Loucy (cell line): ENCODE measurements around the gene VEPH1.

Experiments used
- H2AFZ ChIP-seq: fragments of 200-600 bp; sonication (generic); 2 replicates; pipeline ENCODE4 v1.6.0; 2016; ENCODE audit warnings: antibody characterized with exemption, mild to moderate bottlenecking, low read length, moderate library complexity
- H3F3A ChIP-seq: fragments of 200-600 bp; 2 replicates; pipeline ENCODE4 v1.6.0; 2016; ENCODE audit warnings: antibody characterized with exemption, low read depth, mild to moderate bottlenecking
- H3K27me3 ChIP-seq: fragments of 200-600 bp; sonication (generic); 2 replicates; pipeline ENCODE4 v1.6.1; 2014; ENCODE audit warnings: low read length, mild to moderate bottlenecking; ENCODE audit not compliant: insufficient read depth, poor library complexity, severe bottlenecking
- H3K36me3 ChIP-seq: fragments of 200-600 bp; sonication (generic); 2 replicates; pipeline ENCODE4 v1.6.1; 2016; ENCODE audit warnings: low read length; ENCODE audit not compliant: insufficient read depth
- H3K4me1 ChIP-seq: fragments of 200-600 bp; sonication (generic); 2 replicates; pipeline ENCODE4 v1.5.1; 2014; ENCODE audit warnings: low read length, mild to moderate bottlenecking; ENCODE audit not compliant: insufficient read depth, poor library complexity, severe bottlenecking
- H3K4me2 ChIP-seq: fragments of 200-600 bp; sonication (generic); 2 replicates; pipeline ENCODE4 v1.6.0; 2014; ENCODE audit warnings: antibody characterized with exemption, low read length, low read depth, mild to moderate bottlenecking; ENCODE audit not compliant: poor library complexity, severe bottlenecking
- H3K4me3 ChIP-seq: fragments of 200-600 bp; sonication (generic); 2 replicates; pipeline ENCODE4 v1.5.1; 2014; ENCODE audit warnings: low read length, mild to moderate bottlenecking, mixed read lengths; ENCODE audit not compliant: poor library complexity, severe bottlenecking
- H3K79me2 ChIP-seq: fragments of 200-600 bp; sonication (generic); 2 replicates; pipeline ENCODE4 v1.6.1; 2014; ENCODE audit warnings: low read length; ENCODE audit not compliant: insufficient read depth
- H3K9ac ChIP-seq: fragments of 200-600 bp; sonication (generic); 2 replicates; pipeline ENCODE4 v1.6.0; 2014; ENCODE audit warnings: mild to moderate bottlenecking, low read depth, low read length, moderate library complexity; ENCODE audit not compliant: poor library complexity, severe bottlenecking
- H3K9me2 ChIP-seq: fragments of 200-600 bp; sonication (generic); replicated peaks from 2 replicates; pipeline ENCODE4 v1.6.1; 2016; ENCODE audit warnings: low read depth, low read length, mixed read lengths
- H3K9me3 ChIP-seq: fragments of 200-600 bp; sonication (generic); 2 replicates; pipeline ENCODE4 v1.6.1; 2014; ENCODE audit warnings: mild to moderate bottlenecking, antibody characterized with exemption, low read length, low read depth; ENCODE audit not compliant: insufficient read depth
- H4K20me1 ChIP-seq: fragments of 200-600 bp; sonication (generic); 2 replicates; pipeline ENCODE4 v1.6.0; 2014; ENCODE audit warnings: antibody characterized with exemption, low read length, mild to moderate bottlenecking; ENCODE audit not compliant: insufficient read depth, poor library complexity, severe bottlenecking
- EZH2phosphoT487 ChIP-seq: fragments of 200-600 bp; IDR thresholded peaks from 2 replicates; pipeline ENCODE4 v1.6.1; 2018; ENCODE audit warnings: antibody characterized with exemption, mild to moderate bottlenecking, moderate library complexity, borderline replicate concordance
- TF ChIP-seq, protein P1 (sequence below): fragments of 200-600 bp; sonication (generic); conservative IDR thresholded peaks from 2 replicates; pipeline ENCODE4 v1.5.1; 2014; ENCODE audit warnings: mild to moderate bottlenecking, antibody characterized with exemption, low read length

VEPH1 gene

DNA sequence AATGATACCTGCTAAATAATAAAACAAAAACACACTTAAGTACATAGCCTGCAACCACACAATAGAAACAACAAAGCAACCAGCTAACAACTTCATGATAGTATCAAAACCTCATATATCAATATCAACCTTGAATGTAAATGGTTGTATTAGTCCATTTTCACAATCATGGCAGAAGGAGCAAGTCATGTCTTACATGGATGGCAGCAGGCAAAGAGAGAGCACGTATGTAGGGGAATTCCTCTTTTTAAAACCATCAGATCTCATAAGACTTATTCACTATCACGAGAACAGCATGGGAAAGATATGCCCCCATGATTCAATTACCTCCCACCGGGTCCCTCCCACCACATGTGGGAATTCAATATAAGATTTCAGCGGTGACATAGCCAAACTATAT is 111.1 kb downstream of the VEPH1 start:
- Histone ChIP-seq H2AFZ (no peak overlapping the region), H3K36me3 (no peaks in the 10 kb centered on the region), H4K20me1 (no peaks in the 10 kb centered on the region), H3K9me3 (no peaks in the 10 kb centered on the region), H3K27me3 (no peaks in the 10 kb centered on the region), H3K4me3 (no peak overlapping the region), H3K79me2 (no peaks in the 10 kb centered on the region), H3K4me1 (no peaks in the 10 kb centered on the region), H3K4me2 (no peak overlapping the region), H3F3A (no peaks in the 10 kb centered on the region), H3K9me2 (no peaks in the 10 kb centered on the region), H3K9ac (no peak overlapping the region)
- no peak for TF ChIP-seq EZH2phosphoT487
- TF ChIP-seq, protein P1, sequence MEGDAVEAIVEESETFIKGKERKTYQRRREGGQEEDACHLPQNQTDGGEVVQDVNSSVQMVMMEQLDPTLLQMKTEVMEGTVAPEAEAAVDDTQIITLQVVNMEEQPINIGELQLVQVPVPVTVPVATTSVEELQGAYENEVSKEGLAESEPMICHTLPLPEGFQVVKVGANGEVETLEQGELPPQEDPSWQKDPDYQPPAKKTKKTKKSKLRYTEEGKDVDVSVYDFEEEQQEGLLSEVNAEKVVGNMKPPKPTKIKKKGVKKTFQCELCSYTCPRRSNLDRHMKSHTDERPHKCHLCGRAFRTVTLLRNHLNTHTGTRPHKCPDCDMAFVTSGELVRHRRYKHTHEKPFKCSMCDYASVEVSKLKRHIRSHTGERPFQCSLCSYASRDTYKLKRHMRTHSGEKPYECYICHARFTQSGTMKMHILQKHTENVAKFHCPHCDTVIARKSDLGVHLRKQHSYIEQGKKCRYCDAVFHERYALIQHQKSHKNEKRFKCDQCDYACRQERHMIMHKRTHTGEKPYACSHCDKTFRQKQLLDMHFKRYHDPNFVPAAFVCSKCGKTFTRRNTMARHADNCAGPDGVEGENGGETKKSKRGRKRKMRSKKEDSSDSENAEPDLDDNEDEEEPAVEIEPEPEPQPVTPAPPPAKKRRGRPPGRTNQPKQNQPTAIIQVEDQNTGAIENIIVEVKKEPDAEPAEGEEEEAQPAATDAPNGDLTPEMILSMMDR: no peak

DNA sequence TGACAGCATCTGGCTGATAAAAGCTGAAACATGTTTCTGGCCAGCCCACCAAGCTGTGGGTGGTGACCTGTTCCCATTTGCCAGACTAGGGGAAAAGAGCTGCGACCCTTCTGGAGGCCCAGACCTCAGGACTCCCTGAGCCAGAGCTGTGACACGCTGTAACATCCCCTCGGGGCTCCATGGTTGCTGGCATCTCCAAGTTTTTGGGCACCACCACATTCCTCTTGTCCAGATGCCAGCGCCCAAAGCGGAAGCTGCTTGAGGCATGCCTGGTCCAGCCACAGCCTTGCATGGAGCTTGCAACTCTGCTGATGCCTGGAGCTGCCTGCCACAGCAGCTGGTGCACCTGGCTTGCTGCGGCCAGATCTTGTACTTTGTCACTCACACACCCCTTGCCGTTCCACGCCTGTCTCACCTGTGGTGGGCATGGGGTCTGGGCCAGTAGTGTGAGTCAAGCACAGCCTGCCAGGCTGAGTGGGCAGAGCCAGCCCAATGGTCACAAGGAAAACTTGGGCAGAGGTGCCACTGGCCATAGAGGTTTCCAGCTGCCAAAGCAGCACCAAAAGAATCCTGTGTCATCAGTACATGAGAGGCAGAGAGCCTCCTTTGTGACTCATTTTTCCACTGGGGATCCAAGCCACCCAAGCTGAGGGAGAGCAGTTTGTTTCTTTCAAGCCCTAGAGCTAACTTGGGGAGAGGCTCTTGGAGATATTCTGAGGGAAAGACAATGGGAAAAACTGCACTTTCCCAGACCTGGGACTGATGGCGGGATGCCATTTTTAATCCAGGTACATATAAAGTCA is 112.3 kb downstream of the VEPH1 start:
- Histone ChIP-seq H3K4me2 (no peak overlapping the region), H3K4me3 (no peak overlapping the region), H3K36me3 (no peaks in the 10 kb centered on the region), H3F3A (no peaks in the 10 kb centered on the region), H3K27me3 (no peaks in the 10 kb centered on the region), H3K79me2 (no peaks in the 10 kb centered on the region), H3K9ac (no peak overlapping the region), H3K9me2 (no peaks in the 10 kb centered on the region), H3K4me1 (no peaks in the 10 kb centered on the region), H4K20me1 (no peaks in the 10 kb centered on the region), H2AFZ (no peak overlapping the region), H3K9me3 (no peaks in the 10 kb centered on the region)
- no peak for TF ChIP-seq EZH2phosphoT487
- TF ChIP-seq, protein P1: no peak

DNA sequence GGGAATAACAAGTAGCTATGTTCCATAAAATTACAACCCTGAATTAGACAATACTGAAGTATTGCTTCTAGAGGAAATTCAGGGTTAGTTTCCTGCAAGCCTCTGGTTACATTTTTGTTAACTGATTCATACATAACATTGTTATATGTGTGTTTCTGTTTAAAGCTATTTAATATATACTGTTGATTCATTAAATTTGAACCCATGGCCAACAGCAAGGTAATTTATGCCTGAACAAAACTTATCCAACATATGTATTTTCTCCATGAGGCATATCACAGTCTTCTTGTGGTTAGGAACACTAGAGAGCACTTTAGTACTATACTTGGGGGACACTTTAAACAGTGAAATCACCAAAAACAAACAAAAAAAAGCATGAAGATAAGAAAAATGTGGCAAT is 114.2 kb downstream of the VEPH1 start:
- H3K36me3 ChIP-seq: no peaks in the 10 kb centered on the region
- H3K79me2 ChIP-seq: no peaks in the 10 kb centered on the region
- no peaks in the 10 kb centered on the region for H4K20me1 ChIP-seq
- H3K9me3 ChIP-seq: no peaks in the 10 kb centered on the region
- no peak overlapping the region for H2AFZ ChIP-seq
- no peaks in the 10 kb centered on the region for H3K27me3 ChIP-seq
- TF ChIP-seq, protein P1: no peak
- TF ChIP-seq EZH2phosphoT487: no peak
- H3K9me2 ChIP-seq: no peaks in the 10 kb centered on the region
- no peak overlapping the region for H3K9ac ChIP-seq
- no peaks in the 10 kb centered on the region for H3K4me1 ChIP-seq
- H3K4me3 ChIP-seq: no peak overlapping the region
- no peak overlapping the region for H3K4me2 ChIP-seq
- no peaks in the 10 kb centered on the region for H3F3A ChIP-seq
